Measurements from ENCODE around the gene RAB7B.
"Not testable (repeated sequence)": the region's sequence is repeated elsewhere in the genome, so short reads cannot be mapped to it uniquely, and the experiment has no call there.

The RAB7B gene

GRCh38 chr1:205996641-205997040 is 6.6 kb downstream of the RAB7B start:
- not testable (repeated sequence) for DNase-seq (ENCODE audit: low spot score)

GRCh38 chr1:205994346-205994745 is 8.8 kb downstream of the RAB7B start:
- DNase-seq (ENCODE audit: low spot score) = no peak

GRCh38 chr1:205993068-205993467 is 10.1 kb downstream of the RAB7B start:
- DNase-seq (ENCODE audit: low spot score) = no peak

GRCh38 chr1:205992218-205992882 is 10.8 kb downstream of the RAB7B start:
- no peak for DNase-seq (ENCODE audit: low spot score)

- DNase-seq (ENCODE audit: low spot score) = peak; percentile 43
Observed at GRCh38 chr1:205991237-205991636, 12.0 kb downstream of the RAB7B start.

- no peak for DNase-seq (ENCODE audit: low spot score)
Observed at GRCh38 chr1:205990226-205990625, 13.0 kb downstream of the RAB7B start.

- no peak for DNase-seq (ENCODE audit: low spot score)
Observed at GRCh38 chr1:205989786-205990185, 13.4 kb downstream of the RAB7B start.

GRCh38 chr1:205988585-205988995 is 14.6 kb downstream of the RAB7B start:
- no peak for DNase-seq (ENCODE audit: low spot score)

GRCh38 chr1:205986861-205987260 is 16.3 kb downstream of the RAB7B start:
- DNase-seq (ENCODE audit: low spot score) = no peak

- DNase-seq (ENCODE audit: low spot score) = no peak
Observed at GRCh38 chr1:205986292-205986691, 16.9 kb downstream of the RAB7B start.

- no peak for DNase-seq (ENCODE audit: low spot score)
Observed at GRCh38 chr1:205985330-205986005, 17.7 kb downstream of the RAB7B start.

GRCh38 chr1:205983925-205984725 is 19.1 kb downstream of the RAB7B start:
- DNase-seq (ENCODE audit: low spot score) = peak; percentile 87

GRCh38 chr1:205981257-205981656 is 21.9 kb downstream of the RAB7B start:
- DNase-seq (ENCODE audit: low spot score) = no peak

- no peak for DNase-seq (ENCODE audit: low spot score)
Observed at GRCh38 chr1:205980237-205980870, 22.8 kb downstream of the RAB7B start.

GRCh38 chr1:205979301-205979700 is 23.9 kb downstream of the RAB7B start:
- DNase-seq (ENCODE audit: low spot score) = no peak

- no peak for DNase-seq (ENCODE audit: low spot score)
Observed at GRCh38 chr1:205978676-205979075, 24.5 kb downstream of the RAB7B start.

GRCh38 chr1:205977402-205978014 is 25.7 kb downstream of the RAB7B start:
- peak; percentile 87 for DNase-seq (ENCODE audit: low spot score)

GRCh38 chr1:205976708-205977401 is 26.3 kb downstream of the RAB7B start:
- peak; percentile 34 for DNase-seq (ENCODE audit: low spot score)

GRCh38 chr1:205976036-205976435 is 27.2 kb downstream of the RAB7B start:
- no peak for DNase-seq (ENCODE audit: low spot score)

GRCh38 chr1:205975387-205975998 is 27.7 kb downstream of the RAB7B start:
- no peak for DNase-seq (ENCODE audit: low spot score)

GRCh38 chr1:205974712-205975111 is 28.5 kb downstream of the RAB7B start:
- no peak for DNase-seq (ENCODE audit: low spot score)

Data from GM03348 (cell line).